Neutrophil (primary cell): ENCODE measurements around the gene BABAM2.

ENCODE experiments used
- H3K27ac ChIP-seq: fragments of 200-600 bp; sonication (generic); 2 replicates; pipeline ENCODE4 v1.5.1; 2016; ENCODE audit warnings: mild to moderate bottlenecking, moderate library complexity
- H3K27me3 ChIP-seq: fragments of 200-600 bp; sonication (generic); 2 replicates; pipeline ENCODE4 v1.6.0; 2016; ENCODE audit warnings: mild to moderate bottlenecking
- H3K36me3 ChIP-seq: fragments of 200-600 bp; sonication (generic); 2 replicates; pipeline ENCODE4 v1.5.1; 2017
- H3K4me1 ChIP-seq, 2 experiments: fragments of 200-600 bp in 1 of 2; sonication (generic) in 1 of 2; 1 replicate in 1 of 2; 2 replicates in 1 of 2; pipeline versions ENCODE4 v1.5.1 to v1.6.1; 2013 to 2016; ENCODE audit warnings: low read depth in 1 of 2, low read length in 1 of 2, mild to moderate bottlenecking in 1 of 2, moderate library complexity in 1 of 2; ENCODE audit not compliant: control insufficient read depth in 1 of 2, insufficient read depth in 1 of 2
- H3K4me3 ChIP-seq, 2 experiments: fragments of 200-600 bp in 1 of 2; sonication (generic) in 1 of 2; 1 replicate in 1 of 2; 2 replicates in 1 of 2; pipeline ENCODE4 v1.5.1; 2013 to 2016; ENCODE audit warnings: low read depth in 1 of 2, low read length in 1 of 2, mild to moderate bottlenecking in 1 of 2, moderate library complexity in 1 of 2
- H3K9me3 ChIP-seq: fragments of 200-600 bp; sonication (generic); 2 replicates; pipeline ENCODE4 v1.5.1; 2016
- TF ChIP-seq, protein P1 (sequence below): fragments of 200-600 bp; sonication (generic); IDR thresholded peaks from 2 replicates; pipeline ENCODE4 v1.5.1; 2016; ENCODE audit warnings: antibody characterized with exemption

The BABAM2 gene

DNA sequence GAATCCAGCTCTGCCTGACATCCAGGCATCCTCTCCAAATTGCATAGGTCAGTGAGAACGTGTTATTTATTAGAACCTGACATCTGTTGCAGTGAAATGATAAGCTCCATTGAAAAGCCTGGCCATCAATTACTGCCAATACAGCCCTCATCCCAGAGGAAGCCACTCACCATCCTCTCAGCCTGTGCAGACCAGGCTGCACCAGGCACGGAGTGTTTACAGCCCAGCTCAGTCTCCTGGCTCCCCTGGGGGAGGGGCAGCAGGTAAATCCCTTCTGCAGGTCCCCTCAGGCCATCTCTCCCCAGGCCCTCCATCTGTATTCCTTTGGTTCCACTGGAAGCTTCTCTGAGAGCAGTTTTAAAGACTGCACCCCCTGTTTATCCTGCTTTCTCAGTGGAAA, 419.6 kb downstream of the BABAM2 start:
- TF ChIP-seq, protein P1, sequence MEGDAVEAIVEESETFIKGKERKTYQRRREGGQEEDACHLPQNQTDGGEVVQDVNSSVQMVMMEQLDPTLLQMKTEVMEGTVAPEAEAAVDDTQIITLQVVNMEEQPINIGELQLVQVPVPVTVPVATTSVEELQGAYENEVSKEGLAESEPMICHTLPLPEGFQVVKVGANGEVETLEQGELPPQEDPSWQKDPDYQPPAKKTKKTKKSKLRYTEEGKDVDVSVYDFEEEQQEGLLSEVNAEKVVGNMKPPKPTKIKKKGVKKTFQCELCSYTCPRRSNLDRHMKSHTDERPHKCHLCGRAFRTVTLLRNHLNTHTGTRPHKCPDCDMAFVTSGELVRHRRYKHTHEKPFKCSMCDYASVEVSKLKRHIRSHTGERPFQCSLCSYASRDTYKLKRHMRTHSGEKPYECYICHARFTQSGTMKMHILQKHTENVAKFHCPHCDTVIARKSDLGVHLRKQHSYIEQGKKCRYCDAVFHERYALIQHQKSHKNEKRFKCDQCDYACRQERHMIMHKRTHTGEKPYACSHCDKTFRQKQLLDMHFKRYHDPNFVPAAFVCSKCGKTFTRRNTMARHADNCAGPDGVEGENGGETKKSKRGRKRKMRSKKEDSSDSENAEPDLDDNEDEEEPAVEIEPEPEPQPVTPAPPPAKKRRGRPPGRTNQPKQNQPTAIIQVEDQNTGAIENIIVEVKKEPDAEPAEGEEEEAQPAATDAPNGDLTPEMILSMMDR, result no peak
- Histone ChIP-seq H3K4me1 (peaks cover 0 to 3% of the 10 kb centered on the region in 2 experiments), H3K9me3 (no peaks in the 10 kb centered on the region), H3K27me3 (no peaks in the 10 kb centered on the region), H3K4me3 (no peak overlapping the region), H3K36me3 (no peaks in the 10 kb centered on the region), H3K27ac (no peak overlapping the region)

DNA sequence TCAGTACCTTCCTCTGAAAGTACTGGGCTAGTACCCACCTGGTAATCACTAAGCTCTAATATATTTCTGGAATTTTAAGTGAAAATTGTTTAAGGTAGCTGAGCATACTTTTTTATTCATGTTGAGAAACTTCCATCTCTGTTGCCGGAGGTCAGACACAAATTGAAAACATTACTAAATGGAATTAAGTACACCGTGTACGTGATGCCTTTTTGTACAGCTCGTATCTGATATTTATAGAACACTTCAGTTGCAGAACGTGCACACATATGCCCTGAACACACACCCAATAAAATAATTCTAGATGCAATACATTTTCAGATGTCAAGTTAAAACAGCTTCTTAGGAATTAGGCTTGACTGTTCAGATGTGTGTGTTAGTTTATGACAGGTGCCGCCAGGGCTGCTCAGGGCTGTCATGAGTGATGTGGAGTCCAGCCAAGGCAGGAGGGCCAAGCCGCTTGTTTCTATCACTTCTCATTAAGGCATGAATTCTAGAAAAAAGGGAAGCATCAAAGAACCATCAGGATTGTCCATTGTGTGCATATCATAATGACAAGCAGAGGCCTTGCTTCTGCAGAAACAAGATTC, 421.2 kb downstream of the BABAM2 start:
- Histone ChIP-seq H3K36me3 (no peaks in the 10 kb centered on the region), H3K27me3 (no peaks in the 10 kb centered on the region), H3K4me3 (no peak overlapping the region), H3K27ac (no peak overlapping the region), H3K9me3 (no peaks in the 10 kb centered on the region), H3K4me1 (peaks cover 0 to 3% of the 10 kb centered on the region in 2 experiments)
- TF ChIP-seq, protein P1, result no peak

GRCh38 chr2:28312307-28313219, 422.0 kb downstream of the BABAM2 start:
- Histone ChIP-seq H3K36me3 (no peaks in the 10 kb centered on the region), H3K4me1 (peaks cover 0 to 3% of the 10 kb centered on the region in 2 experiments), H3K27ac (peak overlapping the region; percentile 17), H3K27me3 (no peaks in the 10 kb centered on the region), H3K4me3 (no peak overlapping the region), H3K9me3 (no peaks in the 10 kb centered on the region)
- TF ChIP-seq, protein P1, result no peak

DNA sequence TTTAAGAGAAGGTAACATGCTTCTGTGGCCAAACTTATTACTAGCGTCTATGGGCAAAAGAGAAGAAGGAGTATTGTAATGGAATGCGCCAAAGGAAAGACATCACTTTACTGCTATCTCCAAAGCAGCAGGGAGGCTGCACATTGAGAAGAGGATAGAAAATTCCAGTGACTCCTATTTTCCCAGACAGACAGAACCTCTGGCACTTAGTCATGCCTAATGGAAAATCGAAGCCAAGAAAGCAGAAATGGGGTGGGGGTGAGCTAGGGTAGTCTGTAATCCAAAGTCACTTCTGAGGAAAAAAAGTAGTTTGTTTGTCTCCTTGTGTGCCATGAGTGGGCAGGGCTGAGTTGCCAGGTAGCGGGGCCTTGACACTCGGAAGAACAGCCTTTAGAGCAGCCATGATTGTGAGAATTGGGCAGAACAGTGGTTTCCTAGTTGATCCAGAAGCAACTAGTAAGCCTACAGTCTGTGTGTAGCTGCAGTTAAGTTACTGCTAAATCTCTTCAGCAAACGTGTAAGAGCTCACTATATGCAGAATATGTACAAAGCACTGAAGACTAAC, 422.8 kb downstream of the BABAM2 start:
- H3K36me3 ChIP-seq, result no peaks in the 10 kb centered on the region
- H3K27ac ChIP-seq, result no peak overlapping the region
- no peaks in the 10 kb centered on the region for H3K27me3 ChIP-seq
- H3K4me3 ChIP-seq, result no peak overlapping the region
- H3K4me1 ChIP-seq, result peaks cover 0 to 3% of the 10 kb centered on the region in 2 experiments
- TF ChIP-seq, protein P1, result no peak
- H3K9me3 ChIP-seq, result no peaks in the 10 kb centered on the region

DNA sequence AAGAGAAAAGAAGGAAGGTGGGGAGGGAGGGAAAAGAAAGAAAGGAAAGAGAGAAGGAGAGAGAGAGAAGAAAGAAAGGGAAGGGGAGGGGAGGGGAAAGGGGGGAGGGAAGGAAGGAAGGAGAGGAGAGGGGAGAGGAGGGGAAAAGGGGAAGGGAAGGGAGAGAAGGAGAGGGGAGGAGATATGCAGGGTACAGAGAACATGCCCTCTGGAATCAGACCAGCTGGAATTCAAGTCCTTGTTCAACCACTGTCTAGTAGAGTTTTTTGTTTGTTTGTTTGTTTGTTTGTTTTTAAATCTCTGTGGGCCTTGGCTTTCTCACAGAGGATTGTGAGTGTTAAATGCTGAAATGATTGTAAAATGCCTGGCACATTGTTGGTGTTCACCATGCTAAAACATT, 424.4 kb downstream of the BABAM2 start:
- H3K4me3 ChIP-seq, result no peak overlapping the region
- H3K27ac ChIP-seq, result no peak overlapping the region
- H3K27me3 ChIP-seq, result no peaks in the 10 kb centered on the region
- H3K9me3 ChIP-seq, result no peaks in the 10 kb centered on the region
- peaks cover 0 to 3% of the 10 kb centered on the region in 2 experiments for H3K4me1 ChIP-seq
- no peaks in the 10 kb centered on the region for H3K36me3 ChIP-seq
- TF ChIP-seq, protein P1, result no peak
